ENCODE results near the gene RSL24D1. TPM values are rescaled to one million over a fixed set of nuclear protein-coding genes. Genes with fewer than 3 reads are reported as not detected.

Gene RSL24D1
- total and polyA plus RNA-seq, 9 of the 15 experiments (the other 6 are each of a cell fraction or from before 2014, with no cell fraction given) = 133 to 324 (median 223) TPM

DNA sequence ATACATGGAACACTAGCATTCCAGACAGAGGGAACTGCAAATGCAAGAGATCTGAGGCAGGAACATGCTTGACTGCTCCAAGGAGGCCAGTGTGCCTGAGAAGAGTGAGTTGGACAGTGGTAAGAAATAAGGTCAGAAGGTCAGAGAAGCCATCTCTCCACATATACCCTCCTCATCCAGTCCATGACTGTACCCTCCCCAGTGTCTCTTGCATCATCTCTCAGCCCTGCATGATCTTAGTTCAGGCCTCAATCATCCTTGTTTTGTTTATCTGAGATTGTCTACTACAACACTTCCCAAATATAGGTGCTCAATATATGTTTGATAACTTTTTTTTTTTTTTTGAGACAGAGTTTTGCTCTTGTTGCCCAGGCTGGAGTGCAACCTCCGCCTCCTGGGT, 5.5 kb upstream of the RSL24D1 start:
- Histone ChIP-seq H3K9ac (ENCODE audit: insufficient read depth in 1 of 2, low read depth in 2 of 2, low read length in 2 of 2) (no peak overlapping the region), H3K79me2 (ENCODE audit: control insufficient read depth, insufficient read depth, low read length) (no peaks in the 10 kb centered on the region; the same call in 2 of the 3 replicates), H4K20me1 (replicated peaks; ENCODE audit: control insufficient read depth, insufficient read depth, low read length) (no peaks in the 10 kb centered on the region), H3K27ac (ENCODE audit: extremely low read depth, low read depth, low read length) (no peak overlapping the region), H3K4me1 (replicated peaks in 1 of 2; ENCODE audit: control insufficient read depth in 2 of 2, insufficient read depth in 2 of 2, low read length in 2 of 2) (peaks cover 0 to 6% of the 10 kb centered on the region in 2 experiments; a peak in 1 of 5 replicates), H3K4me2 (ENCODE audit: insufficient read depth, low read length) (no peak overlapping the region), H3K9me3 (replicated peaks; ENCODE audit: control insufficient read depth, insufficient read depth, low read depth, low read length) (peaks cover 13% of the 10 kb centered on the region), H3K27me3 (ENCODE audit: control insufficient read depth in 2 of 2, insufficient read depth in 2 of 2, low read length in 2 of 2) (no peaks in the 10 kb centered on the region), H2AFZ (ENCODE audit: low read depth, low read length) (no peak overlapping the region), H3K9me1 (ENCODE audit: control insufficient read depth, insufficient read depth, low read length) (no peaks in the 10 kb centered on the region), H3K36me3 (ENCODE audit: control insufficient read depth, insufficient read depth, low read length) (peaks cover 27% of the 10 kb centered on the region), H3K4me3 (no peak overlapping the region)
- no peak for DNase-seq (ENCODE audit: extremely low read depth in 1 of 4, low spot score in 3 of 4)
- CTCF ChIA-PET (ENCODE audit: low intra/inter-chr PET ratio) = no interaction called here
- BruUV-seq (replicated peaks) = no TSS peak
- in situ Hi-C loops (cut with MboI) (no loop called here), intact Hi-C loops (cut with micrococcal nuclease) (no loop called here)
- FAIRE-seq = no peak
- ATAC-seq = peak; percentile 70
- WGBS (ENCODE audit: insufficient coverage, low coverage, missing lambda C conversion rate) = 100% methylated on average over 1 of the region's 1 CpG
- POLR2A ChIA-PET = no interaction called here
- no peak for TF ChIP-seq ZNF551 (CRISPR knock-in tag; IDR thresholded peaks at IDR 0.05)
- no peak for TF ChIP-seq CHD2 (IDR thresholded peaks at IDR 0.05; ENCODE audit: low read depth, low read length)
- TF ChIP-seq SMARCC2 (IDR thresholded peaks at IDR 0.05; ENCODE audit: low read depth) = no peak
- TF ChIP-seq FOXM1 (IDR thresholded peaks at IDR 0.05; ENCODE audit: low read depth) = no peak
- TF ChIP-seq FOXM1 (CRISPR knock-in tag; IDR thresholded peaks at IDR 0.05; ENCODE audit: low read depth) = no peak
- TF ChIP-seq NFE2 (IDR thresholded peaks at IDR 0.05; ENCODE audit: low read depth) = no peak
- TF ChIP-seq POLR2A (conservative IDR thresholded peaks at IDR 0.05) = peak; percentile 26; the same call in 1 of the 2 replicates
- no peak for TF ChIP-seq CREBBP (IDR thresholded peaks at IDR 0.05; ENCODE audit: low read depth, low read length)
- TF ChIP-seq PHB (CRISPR knock-in tag; IDR thresholded peaks at IDR 0.05) = no peak
- TF ChIP-seq BRF1 (IDR thresholded peaks at IDR 0.05; ENCODE audit: borderline replicate concordance, extremely low read depth, insufficient read length) = no peak
- no peak for TF ChIP-seq SIN3A (IDR thresholded peaks at IDR 0.05; ENCODE audit: borderline replicate concordance in 2 of 2, control insufficient read depth in 1 of 2, low read depth in 2 of 2, low read length in 2 of 2)
- no peak for TF ChIP-seq ZKSCAN1 (IDR thresholded peaks at IDR 0.05; ENCODE audit: low read depth, low read length)
- TF ChIP-seq CEBPG (CRISPR knock-in tag; IDR thresholded peaks at IDR 0.05) = peak; percentile 32; the same call in 1 of the 2 replicates
- peak in 1 of 2 experiments; percentile 57; a peak in 2 of 4 replicates for TF ChIP-seq CEBPG (tag; conservative IDR thresholded peaks at IDR 0.05 in 1 of 2, IDR thresholded peaks at IDR 0.05 in 1 of 2)
- TF ChIP-seq ZNF224 (CRISPR knock-in tag; IDR thresholded peaks at IDR 0.05) = no peak
- TF ChIP-seq TBL1XR1 (IDR thresholded peaks at IDR 0.05; ENCODE audit: low read length in 2 of 2) = no peak
- no peak for TF ChIP-seq RNF2 (IDR thresholded peaks at IDR 0.05)
- TF ChIP-seq FOXJ3 (CRISPR knock-in tag; IDR thresholded peaks at IDR 0.05) = no peak
- TF ChIP-seq, protein P1, sequence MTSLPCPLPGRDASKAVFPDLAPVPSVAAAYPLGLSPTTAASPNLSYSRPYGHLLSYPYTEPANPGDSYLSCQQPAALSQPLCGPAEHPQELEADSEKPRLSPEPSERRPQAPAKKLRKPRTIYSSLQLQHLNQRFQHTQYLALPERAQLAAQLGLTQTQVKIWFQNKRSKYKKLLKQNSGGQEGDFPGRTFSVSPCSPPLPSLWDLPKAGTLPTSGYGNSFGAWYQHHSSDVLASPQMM (CRISPR knock-in tag; IDR thresholded peaks at IDR 0.05) = no peak
- no peak for TF ChIP-seq SIRT6 (IDR thresholded peaks at IDR 0.05; ENCODE audit: low read depth, low read length)
- no peak for TF ChIP-seq ATF2 (CRISPR knock-in tag; IDR thresholded peaks at IDR 0.05)
- TF ChIP-seq SRSF1 (IDR thresholded peaks at IDR 0.05; ENCODE audit: low read depth, low read length) = no peak
- TF ChIP-seq RBM15 (IDR thresholded peaks at IDR 0.05; ENCODE audit: insufficient read depth, low read length) = no peak
- no peak for TF ChIP-seq RFX7 (CRISPR knock-in tag; IDR thresholded peaks at IDR 0.05)
- TF ChIP-seq PYGO2 (tag; IDR thresholded peaks at IDR 0.05) = no peak
- TF ChIP-seq BCOR (IDR thresholded peaks at IDR 0.05) = no peak
- no peak for TF ChIP-seq RBM17 (IDR thresholded peaks at IDR 0.05; ENCODE audit: borderline replicate concordance, low read depth, low read length)

Data from K562 (cell line).